Activated gamma-delta T cell treated with Interleukin-2 at 50 U/mL for 16 hours (primary cell): ENCODE results near the gene TRAPPC10.

ENCODE experiments used
- DNase-seq: peaks from one replicate; pipeline ENCODE4 v3.0.0-alpha.2; 2020

TRAPPC10 gene

GRCh38 chr21:44067011-44067839, 55.1 kb downstream of the TRAPPC10 start:
- DNase-seq = no peak

GRCh38 chr21:44070391-44070790, 58.3 kb downstream of the TRAPPC10 start:
- no peak for DNase-seq

GRCh38 chr21:44071359-44072104, 59.4 kb downstream of the TRAPPC10 start:
- DNase-seq = no peak

DNA sequence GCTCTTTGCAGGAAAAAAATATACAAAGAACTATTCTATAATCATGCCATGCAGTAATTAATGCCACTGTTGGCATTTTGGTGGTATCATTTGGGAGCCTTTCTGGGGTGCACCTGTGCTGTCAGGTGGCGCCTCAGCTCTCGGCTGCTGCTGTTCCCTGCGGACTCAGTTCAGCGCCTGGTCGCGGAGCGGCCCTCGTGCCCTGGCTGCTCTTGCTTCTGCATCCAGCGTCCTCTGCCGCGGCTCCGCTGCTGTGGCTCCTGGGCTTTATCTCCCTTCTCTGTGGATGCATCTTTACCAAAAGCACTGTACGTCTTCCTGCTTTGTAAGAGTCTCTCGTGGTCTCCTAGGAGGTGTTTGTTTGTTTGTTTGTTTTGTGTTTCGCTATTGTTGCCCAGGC, 60.0 kb downstream of the TRAPPC10 start:
- no peak for DNase-seq

DNA sequence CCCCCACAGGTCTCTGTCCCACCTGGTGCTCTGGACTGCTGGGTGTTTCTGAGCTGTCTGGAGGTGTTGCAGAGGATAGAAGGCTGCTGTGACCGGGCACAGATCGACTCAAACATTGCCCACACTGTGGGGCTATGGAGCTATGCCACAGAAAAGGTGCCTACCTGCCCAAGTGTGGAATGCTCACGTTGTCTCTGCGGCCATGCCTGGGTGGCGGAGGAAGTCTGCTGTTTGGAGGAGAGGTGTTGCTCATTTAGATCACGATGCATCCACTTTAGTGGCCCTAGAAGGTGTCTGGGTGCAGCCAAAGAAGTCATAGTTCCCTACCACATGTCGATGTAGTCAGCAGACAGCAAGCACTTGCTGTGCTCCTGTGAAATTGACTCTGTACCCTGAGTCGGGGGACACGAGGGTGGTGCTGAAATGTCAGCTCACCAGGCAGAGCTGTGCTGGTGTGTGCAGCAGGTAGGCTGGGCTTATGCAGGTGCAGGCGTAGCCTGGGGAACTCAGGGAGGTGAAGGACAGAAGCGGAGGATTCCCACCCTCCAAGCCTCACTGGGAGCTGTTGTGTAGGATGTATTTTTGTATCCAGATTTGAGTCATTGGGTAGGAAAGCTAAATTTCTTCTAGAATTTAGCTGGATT, 62.3 kb downstream of the TRAPPC10 start:
- DNase-seq = no peak

GRCh38 chr21:44076316-44076715, 64.2 kb downstream of the TRAPPC10 start:
- DNase-seq = no peak

DNA sequence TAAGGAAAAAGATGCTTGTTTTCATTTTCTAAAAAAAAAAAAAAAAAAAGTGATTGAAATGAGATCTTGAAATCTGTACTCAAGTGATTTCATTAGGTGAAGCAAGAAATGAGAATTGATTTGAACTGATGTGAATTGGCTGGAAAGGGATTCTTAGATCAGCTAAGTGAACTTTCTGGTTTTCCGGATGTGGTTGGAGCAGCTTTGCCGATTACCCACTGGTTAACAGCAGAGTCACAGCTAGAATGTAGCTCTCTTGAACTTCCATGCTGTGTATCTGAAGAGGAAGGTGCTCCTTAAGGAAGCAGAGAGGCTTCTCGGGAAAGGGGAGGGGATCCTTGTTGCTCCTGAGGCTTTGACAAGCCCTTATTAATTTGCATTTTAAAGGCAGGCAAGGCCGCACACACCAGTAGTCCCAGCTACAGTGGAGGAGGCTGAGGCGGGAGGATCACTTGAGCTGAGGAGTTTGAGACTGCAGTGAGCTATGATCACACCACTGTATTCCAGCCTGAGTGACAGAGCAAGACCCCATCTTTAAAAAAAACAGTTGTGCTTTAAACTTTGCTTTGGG, 66.4 kb downstream of the TRAPPC10 start:
- DNase-seq = no peak

DNA sequence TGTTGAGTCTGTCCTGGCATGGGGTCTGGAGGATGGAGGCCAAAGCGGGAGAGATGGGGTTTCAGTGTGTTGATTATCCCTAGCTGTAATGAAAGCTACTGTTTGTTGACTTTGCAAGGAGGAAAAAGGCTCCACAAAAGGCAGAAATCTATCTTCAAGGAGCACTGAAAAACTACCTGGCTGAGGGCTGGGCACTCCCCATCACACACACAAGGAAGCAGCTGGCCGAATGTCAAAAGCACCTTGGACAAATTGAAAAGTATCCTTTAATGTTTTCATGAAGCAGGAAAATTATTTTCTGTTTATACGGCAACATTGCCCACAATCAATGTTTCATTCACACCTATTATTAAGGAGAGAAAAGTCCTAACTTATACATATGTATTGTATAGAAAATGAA, 67.3 kb downstream of the TRAPPC10 start:
- no peak for DNase-seq

- no peak for DNase-seq
These were observed 67.7 kb downstream of the TRAPPC10 start for GRCh38 chr21:44079846-44080245.

- DNase-seq = no peak
These were observed 70.7 kb downstream of the TRAPPC10 start for GRCh38 chr21:44082648-44083440.

GRCh38 chr21:44083631-44084291, 71.7 kb downstream of the TRAPPC10 start:
- peak; percentile 62 for DNase-seq

DNA sequence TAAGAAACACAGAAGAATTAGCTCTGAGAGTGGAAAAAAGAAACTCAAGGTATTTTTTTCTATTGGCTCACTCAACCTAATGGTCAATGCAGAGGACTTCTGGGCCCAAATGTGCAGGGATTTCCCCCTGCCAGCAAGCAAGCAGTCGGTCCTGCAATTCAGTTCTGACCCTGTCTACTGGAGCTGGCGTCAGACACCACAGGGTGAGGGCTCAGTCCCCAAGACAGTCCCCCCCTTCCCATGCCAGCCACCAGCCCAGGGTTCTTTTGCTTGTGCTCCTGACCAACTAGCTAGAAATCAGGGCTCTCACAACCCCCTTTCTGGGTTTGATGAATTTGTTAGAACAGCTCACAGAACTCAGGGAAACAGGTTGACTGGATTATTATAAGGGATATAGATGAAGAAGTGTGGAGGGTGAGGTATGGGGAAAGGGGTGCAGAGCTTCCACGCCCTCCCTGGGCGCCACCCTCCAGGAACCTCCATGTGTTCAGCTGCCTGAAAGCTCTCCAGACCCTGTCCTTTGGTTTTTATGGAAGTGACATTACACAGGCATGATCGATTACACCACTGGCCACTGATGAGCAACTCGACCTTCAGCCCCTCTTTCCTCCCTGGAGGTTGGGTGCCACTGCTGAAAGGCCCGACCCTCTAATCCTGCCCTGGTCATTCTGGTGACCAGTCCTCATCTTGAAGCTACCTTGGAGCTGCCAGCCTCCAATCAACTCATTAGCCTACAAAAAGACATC, 72.6 kb downstream of the TRAPPC10 start:
- no peak for DNase-seq

- no peak for DNase-seq
These were observed 73.6 kb downstream of the TRAPPC10 start for GRCh38 chr21:44085491-44086321.

DNA sequence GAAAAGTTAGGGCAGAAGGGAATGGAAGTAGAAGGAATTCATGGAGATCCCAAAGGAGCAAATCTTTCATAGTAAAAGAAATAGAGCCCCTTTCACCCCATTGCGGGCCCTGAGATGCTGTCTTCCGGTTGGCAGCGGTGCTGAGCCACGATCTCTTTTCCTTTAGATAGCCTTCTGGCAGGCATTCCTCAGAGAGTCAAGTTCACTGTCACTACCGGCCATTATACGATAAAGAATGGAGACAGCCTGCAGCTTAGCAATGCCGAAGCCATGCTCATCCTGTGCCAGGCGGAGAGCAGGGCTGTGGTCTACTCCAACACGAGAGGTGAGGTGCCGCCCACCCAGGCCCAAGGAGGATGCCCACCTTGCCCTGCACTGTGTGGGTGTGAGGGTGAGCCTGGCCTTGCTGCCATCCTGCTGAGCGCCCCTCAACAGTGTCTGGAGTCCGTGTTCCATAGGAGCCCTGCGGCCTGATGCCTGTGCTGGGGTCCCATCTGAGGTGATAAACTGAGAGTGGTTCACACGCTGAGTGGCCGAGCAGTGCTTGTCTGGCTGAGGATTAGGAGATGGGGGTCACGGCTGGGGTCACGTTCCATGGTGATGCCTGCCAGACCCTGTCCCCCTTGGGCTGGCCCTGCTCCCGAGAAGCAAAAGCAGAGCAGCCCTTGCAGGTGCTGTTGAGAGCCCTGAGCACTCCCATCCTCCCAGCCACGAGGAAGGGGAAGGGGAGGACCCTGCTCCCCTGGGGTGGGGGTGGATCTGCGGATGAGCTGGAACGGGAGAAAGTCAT, 74.7 kb downstream of the TRAPPC10 start:
- DNase-seq = no peak

DNA sequence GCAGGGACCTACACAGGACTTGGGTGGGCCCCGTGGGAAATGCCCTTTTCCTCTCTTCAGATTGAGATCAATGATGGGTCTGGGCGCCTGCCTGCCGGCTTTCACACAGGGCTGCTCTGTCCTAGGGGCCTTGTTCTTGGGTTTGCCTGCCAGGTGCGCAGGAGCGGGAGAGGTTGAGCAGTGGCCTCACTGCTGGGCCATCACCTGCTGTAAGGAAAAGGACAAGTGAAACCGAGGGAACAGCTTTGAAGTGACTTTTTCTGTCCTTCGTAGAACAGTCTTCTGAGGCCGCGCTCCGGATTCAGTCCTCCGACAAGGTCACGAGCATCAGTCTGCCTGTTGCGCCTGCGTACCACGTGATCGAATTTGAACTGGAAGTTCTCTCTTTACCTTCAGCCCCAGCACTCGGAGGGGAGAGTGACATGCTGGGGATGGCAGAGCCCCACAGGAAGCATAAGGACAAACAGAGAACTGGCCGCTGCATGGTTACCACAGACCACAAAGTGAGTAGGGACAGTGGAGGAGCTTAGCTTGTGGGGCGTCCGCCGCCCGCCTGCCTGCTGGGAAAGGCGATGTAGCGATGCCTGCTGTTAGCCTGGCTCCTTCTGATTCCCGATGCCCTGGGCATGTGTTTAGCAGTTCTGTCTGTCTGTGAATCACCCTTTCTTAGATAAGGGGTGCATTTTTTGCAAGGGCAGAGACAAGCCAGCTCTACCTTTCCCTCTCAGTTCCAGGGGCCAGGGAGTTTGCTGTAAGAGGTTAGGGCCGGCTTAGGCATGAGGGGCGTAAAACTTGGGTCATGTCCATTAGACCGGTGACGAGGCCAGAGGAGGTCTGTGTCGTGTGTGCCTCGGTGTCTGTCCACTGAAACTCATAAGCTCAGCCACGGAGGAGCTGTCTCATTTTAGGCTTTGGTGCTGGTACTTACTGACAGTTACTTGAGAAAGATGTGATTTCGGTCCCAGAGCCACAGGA, 75.6 kb downstream of the TRAPPC10 start:
- DNase-seq = no peak

GRCh38 chr21:44088401-44088780, 76.3 kb downstream of the TRAPPC10 start:
- DNase-seq = no peak

- DNase-seq = peak; percentile 45
These were observed 77.1 kb downstream of the TRAPPC10 start for GRCh38 chr21:44089001-44089911.
